GM12892 (cell line): Measurements from ENCODE around the gene TTC13.

Source experiments
- DNase-seq: peaks from one replicate; pipeline ENCODE4 v3.0.0; 2011; ENCODE audit not compliant: insufficient read length
- FAIRE-seq: peaks from 2 replicates; lab custom pipeline; 2011; peaks lifted over from hg19 to GRCh38; lab: Jason Lieb, UNC
- POLR2A ChIP-seq: IDR thresholded peaks from 2 replicates; pipeline ENCODE4 v1.6.1; 2011; ENCODE audit warnings: low read depth, low read length, control low read depth
- POLR2AphosphoS5 ChIP-seq: IDR thresholded peaks from 2 replicates; pipeline ENCODE4 v1.6.1; 2011; ENCODE audit warnings: low read depth, low read length, control low read depth
- TAF1 ChIP-seq: IDR thresholded peaks from 2 replicates; pipeline ENCODE4 v1.6.1; 2011; ENCODE audit warnings: low read depth, mild to moderate bottlenecking, control low read depth, low read length, borderline replicate concordance

TTC13 gene

DNA sequence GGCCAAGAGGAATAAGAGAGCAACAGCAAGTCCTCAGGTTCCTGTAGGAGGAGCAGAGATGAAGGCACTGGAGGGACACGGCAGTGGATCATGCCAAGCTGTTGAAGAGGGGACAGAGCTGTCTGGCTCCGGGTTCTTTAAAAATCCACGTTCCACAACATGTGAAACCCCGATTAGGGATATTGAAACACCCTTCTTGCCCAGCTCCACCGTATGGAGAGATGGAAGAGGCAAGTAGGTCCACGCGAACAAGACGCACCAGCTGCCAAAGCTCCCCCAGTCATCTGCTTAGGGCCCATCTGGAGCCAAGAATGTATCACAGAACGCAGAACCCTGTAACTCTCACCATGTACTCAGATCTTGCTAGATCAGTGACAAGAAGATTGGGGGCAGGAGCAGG is 114.2 kb downstream of the TTC13 start:
- FAIRE-seq (no peak), DNase-seq (no peak)
- no peak for TF ChIP-seq TAF1
- TF ChIP-seq POLR2AphosphoS5 = no peak
- no peak for TF ChIP-seq POLR2A

DNA sequence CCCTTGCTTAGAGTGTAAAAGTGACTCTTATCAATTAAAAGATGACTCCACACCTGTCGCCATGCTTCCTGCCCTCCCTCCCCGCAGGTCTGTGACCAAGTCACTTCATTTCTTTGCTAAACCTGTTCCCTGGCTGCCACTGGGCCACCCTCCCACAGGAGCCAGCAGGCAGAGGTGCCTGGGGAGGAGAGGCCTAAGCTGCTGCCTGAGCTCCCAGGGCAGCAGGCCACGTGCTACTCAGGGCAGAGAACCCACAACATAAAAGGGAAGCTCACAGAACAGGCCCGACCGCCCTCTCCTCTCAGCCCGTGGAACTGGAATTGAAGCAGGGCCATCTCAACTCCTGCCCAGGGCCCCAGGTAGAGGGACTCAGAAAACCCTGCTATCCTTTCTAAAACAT is 115.2 kb downstream of the TTC13 start:
- TF ChIP-seq POLR2A = no peak
- TF ChIP-seq POLR2AphosphoS5 = no peak
- TF ChIP-seq TAF1 = no peak
- DNase-seq (no peak), FAIRE-seq (no peak)

DNA sequence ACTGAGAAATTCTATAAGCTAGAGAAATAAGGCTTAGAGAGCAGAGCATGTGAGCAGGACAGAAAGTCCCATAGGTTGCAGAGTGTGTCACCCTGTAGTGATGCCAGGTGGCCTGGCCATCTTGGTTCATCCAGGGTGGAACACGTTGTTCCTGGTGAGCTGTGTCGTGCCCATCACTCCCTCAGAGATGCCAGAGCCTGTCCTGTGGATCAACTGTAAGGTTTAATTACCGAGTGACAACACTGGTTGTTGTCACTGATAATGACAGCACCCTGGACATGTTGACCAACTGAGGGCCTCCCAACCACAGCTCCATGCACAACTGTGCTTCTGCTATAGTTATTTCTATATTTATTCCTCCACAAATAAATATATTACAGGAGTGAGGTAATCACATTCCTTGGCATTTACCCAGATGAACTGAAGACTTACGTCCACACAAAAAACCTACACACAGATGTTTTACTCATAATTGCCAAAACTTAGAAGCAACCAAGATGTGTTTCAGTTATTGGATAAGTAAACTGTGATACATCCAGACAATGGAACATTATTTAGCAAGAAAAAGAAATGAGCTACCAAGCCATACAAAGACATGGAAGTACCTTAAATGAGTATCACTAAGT is 116.6 kb downstream of the TTC13 start:
- FAIRE-seq (no peak), DNase-seq (no peak)
- no peak for TF ChIP-seq POLR2AphosphoS5
- no peak for TF ChIP-seq POLR2A
- no peak for TF ChIP-seq TAF1

DNA sequence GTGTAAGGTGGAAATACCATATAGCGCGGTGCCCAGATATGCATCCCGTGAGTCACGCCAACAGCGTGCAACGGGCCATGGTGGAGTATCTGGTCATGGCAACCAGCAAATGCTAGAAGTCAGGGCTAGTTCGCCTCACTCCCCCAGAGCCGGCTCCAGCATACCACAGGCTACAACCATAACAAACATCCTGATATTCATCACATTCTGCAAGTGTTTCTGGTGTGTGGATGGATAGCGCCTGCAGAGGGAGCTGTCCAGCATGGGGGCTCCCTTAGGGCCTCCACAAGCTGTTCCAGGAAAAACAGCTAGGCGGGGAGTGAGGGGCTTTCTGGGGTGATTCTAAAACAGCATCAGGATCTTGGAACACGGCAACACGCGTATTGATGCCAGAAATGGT is 117.2 kb downstream of the TTC13 start:
- DNase-seq (no peak), FAIRE-seq (no peak)
- no peak for TF ChIP-seq POLR2A
- TF ChIP-seq POLR2AphosphoS5 = no peak
- no peak for TF ChIP-seq TAF1

DNA sequence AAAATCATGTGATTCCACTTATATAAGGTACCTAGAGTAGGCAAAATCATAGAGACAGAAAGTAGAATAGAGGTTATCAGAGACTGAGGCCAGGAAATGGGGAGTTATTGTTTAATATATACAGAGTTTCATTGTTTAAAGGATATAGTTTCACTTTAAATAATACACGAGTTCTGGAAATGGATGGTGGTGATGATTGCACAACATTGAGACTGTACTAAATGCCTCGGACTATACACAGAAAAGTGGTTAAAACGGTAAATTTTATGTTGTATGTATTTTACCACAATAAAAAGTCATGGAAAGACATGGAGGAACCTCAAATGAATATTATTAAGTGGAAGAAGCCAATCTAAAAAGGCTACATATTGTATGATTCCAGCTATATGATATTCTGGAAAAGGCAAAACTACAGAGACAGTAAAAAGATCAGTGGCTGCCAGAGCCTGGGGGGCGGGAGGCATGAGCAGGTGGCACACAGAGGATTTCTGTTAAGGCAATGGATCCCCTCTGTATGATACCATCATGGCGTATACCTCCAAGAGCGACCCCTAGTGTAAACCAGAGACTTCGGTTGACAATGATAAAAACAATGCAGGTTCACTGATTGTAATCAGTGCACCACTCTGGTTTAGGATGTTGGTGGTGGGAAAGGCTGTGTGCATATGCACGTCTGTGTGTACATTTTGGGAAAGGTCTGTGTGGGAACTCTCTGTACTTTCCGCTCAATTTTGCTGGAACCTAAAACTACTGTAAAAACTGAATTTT is 117.9 kb downstream of the TTC13 start:
- DNase-seq (no peak), FAIRE-seq (no peak)
- no peak for TF ChIP-seq POLR2A
- no peak for TF ChIP-seq POLR2AphosphoS5
- no peak for TF ChIP-seq TAF1

DNA sequence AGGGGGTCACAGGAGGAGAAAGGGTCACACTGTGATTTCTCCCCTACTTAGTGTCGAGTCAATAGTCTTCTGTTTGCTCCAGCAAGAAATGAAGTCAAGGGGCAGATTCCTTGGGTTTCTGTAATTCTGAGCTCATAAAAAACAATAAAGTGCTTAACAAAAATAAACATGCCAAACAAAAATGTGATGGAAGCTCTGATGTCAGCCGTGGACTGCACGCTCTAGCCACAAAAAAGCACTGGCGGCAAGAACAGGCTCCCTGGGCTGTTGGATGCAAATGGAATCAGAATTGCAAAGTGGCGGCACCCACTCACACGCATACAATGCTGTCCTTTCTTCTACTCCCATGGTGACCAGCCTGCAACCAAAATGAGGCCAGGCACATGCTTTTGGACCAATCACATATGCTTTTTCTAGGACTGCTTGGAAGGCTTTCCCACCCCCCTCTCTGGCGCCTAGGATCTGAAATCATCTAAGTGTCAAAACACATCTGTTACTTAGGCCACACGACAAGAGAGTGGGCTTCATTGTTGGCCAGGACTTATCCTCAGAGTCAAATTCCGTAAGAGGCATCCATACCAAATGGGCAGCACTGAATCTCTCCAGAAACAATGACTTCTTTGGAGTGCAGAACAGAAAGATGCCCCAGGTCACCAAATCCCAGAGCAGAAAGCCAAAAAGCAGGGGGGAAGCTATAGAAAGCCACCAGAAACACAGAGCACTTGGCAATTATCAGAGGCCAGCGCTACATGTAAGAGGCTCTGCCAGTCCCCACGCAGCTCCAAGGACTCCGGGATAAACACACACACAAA is 119.5 kb downstream of the TTC13 start:
- TF ChIP-seq POLR2AphosphoS5 (no peak), TAF1 (no peak), POLR2A (no peak)
- FAIRE-seq = no peak

DNA sequence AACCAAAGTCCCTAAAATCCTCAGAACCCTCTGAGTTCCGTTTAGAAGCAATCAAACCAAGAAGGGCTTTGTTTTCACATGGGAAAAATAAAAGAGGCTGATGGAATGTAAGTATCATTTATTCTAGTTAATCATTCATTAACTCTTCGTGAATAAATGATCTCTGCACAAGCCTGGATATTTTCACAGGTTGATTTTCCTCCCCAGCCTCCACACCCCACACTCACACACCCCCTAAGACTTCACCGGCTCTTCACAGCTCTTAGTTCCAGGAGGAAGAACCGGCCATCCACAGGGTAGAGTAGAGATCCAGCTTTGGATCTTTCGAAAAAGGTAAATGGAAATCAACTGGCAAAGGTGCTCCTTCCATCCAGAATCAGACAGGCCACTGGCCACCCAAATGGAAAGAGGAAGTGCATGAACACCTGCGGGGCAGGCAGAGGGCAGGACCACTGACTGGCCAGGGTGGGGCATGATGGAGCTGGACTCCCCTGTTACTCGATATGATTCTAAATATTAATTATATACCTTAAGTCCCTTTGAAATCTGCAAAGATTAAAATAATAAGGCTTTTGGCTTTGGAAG is 120.3 kb downstream of the TTC13 start:
- DNase-seq = no peak
- FAIRE-seq = no peak
- TF ChIP-seq TAF1 (no peak), POLR2AphosphoS5 (no peak), POLR2A (no peak)

More for the DNA sequence above, 119.5 kb downstream of the TTC13 start:
- no peak for DNase-seq

DNA sequence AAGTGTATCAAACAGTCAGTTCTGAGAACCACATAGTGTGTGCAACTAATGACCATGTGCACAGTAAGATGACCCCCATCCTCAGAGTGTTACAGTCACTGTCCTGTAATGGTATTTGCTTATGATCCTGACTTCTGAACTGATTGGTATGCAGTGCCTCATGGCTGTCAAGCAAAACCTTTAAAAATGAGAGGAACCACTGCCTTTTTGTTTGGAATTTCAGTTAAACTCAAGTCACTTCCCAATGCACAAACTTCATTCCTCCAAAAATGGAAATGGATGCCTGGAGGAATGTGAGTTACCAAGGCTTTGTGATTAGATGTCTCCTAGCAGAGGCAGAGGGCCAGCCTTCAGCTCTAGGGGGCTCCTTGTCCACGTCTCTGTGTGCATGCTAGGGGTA is 120.8 kb downstream of the TTC13 start:
- no peak for DNase-seq
- TF ChIP-seq POLR2A (no peak), TAF1 (no peak), POLR2AphosphoS5 (no peak)
- no peak for FAIRE-seq

DNA sequence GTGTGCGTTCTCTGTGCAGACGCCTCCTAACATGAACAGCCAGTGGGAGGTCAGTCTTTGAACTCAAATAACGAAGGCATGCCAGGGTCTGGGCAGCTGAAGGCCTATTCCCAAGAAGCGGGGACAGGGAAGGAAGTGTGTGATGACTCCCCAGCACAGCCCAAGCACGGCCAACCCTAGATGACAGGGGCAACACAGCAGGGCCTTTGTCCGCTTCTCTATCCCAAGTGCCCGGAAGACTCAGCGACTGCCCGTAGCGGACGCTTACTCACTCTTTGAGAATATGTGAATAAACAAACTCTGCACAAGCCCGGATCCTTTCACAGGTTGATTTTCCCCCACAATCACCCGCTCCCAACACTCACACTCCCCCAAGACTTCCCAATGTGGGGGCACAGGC is 121.6 kb downstream of the TTC13 start:
- no peak for FAIRE-seq
- no peak for DNase-seq
- TF ChIP-seq TAF1 = no peak
- no peak for TF ChIP-seq POLR2A
- TF ChIP-seq POLR2AphosphoS5 = no peak
